ENCODE data around the gene NDEL1.

Gene NDEL1

GRCh38 chr17:8514801-8515200, 79.1 kb downstream of the NDEL1 start:
- no peak overlapping the region for H3K27ac ChIP-seq
- H3K9me3 ChIP-seq (ENCODE audit: low read depth, low read length): no peaks in the 10 kb centered on the region
- peaks cover 86% of the 10 kb centered on the region for H3K36me3 ChIP-seq (ENCODE audit: insufficient read depth, low read length)
- H3K9ac ChIP-seq (ENCODE audit: insufficient read length): no peak overlapping the region
- TF ChIP-seq FOXP2 (optimal IDR thresholded peaks at IDR 0.05; ENCODE audit: control extremely low read depth, extremely low read length, insufficient read depth) (no peak), EZH2 (IDR thresholded peaks at IDR 0.05) (no peak), POLR2AphosphoS5 (IDR thresholded peaks at IDR 0.05; ENCODE audit: borderline replicate concordance, low read depth, low read length) (no peak)
- DNase-seq (ENCODE audit: low read depth, low spot score): no peak
- H3K4me3 ChIP-seq: no peak overlapping the region

Measured in SK-N-MC (cell line).